ENCODE measurements around the gene CST9. TPM values are rescaled to one million over a fixed set of nuclear protein-coding genes. Genes with fewer than 3 reads are reported as not detected.

The CST9 gene
- total and polyA plus RNA-seq, 9 of the 15 experiments (the other 6 are each of a cell fraction or from before 2014, with no cell fraction given): not detected

DNA sequence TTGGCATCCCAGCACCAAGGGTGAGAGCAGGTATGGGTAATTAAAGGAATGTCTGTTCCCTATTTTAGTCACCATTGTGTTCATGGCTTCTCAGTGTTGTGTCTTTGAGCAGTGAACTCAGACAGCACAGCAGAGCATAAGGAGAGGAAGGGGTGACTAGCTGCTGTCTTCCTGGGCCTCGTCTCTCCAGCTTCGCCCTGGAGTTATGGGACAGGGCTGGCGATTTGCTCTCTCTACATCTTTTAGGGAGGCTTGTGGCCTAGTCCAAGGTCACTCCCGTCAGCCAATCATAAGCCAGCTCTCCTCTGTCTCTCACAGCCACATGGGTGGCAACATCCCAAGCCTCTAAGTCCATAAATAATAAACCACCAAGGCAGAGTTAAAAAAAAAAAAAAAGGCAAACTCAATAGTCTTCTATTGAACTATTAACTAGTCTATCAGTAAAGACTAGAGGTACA is 24.7 kb upstream of the CST9 start (continued):
- TF ChIP-seq POLR3G (IDR thresholded peaks at IDR 0.05; ENCODE audit: extremely low read depth, insufficient read length, insufficient replicate concordance) (no peak), ZNF174 (CRISPR knock-in tag; IDR thresholded peaks at IDR 0.05) (no peak), ATF6 (CRISPR knock-in tag; IDR thresholded peaks at IDR 0.05) (no peak), MEIS2 (IDR thresholded peaks at IDR 0.05; ENCODE audit: partially characterized antibody) (no peak), ZBTB17 (CRISPR knock-in tag; IDR thresholded peaks at IDR 0.05) (no peak), E2F4 (CRISPR knock-in tag; IDR thresholded peaks at IDR 0.05; ENCODE audit: low read depth) (no peak)

DNA sequence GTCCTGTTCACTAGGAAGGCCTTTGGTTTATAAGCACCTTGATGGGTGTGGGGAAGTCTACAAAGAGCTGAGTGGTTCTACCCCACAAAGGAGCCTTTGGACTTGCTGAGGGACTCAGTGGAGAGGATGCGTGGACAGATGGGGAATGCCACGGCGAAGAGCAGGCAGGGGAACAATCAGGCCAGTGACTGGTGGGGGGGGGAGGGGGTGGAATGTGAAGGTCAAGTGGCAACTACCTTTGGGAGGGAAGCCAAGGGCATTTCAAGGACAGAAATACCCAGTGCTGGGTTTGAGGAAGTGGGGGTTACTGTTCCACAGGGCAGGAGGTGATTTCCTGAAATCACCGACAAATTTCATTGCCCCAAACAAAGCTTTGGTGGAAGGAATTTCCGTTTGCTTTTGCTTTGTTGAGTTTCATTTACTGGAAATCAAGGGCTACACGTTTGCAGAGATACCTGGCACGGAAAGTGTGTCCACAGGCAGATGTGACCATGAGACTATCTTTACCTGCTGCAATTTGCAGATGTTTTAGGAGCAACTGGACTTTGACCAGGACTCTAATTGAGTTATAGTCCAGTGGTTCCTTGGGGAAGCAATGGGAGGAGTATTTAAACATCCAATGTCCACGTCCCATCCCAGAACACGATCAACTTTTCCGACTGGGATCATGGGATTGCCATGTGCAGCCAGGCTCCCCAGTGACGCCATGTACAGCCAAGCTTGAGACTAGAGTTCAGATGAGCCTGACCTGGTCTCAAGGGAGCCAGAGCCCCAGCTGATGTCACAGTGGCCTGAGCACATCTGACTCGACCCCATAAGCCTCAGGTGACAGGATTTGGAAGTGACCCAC is 24.1 kb upstream of the CST9 start:
- CTCF ChIA-PET (ENCODE audit: low intra/inter-chr PET ratio): no interaction called here
- FAIRE-seq (no peak), ATAC-seq (no peak), DNase-seq (ENCODE audit: extremely low read depth in 1 of 4, low spot score in 3 of 4) (no peak)
- Histone ChIP-seq H3K4me2 (ENCODE audit: insufficient read depth, low read length) (no peak overlapping the region), H3K9me3 (replicated peaks; ENCODE audit: control insufficient read depth, insufficient read depth, low read depth, low read length) (no peaks in the 10 kb centered on the region), H4K20me1 (replicated peaks; ENCODE audit: control insufficient read depth, insufficient read depth, low read length) (no peaks in the 10 kb centered on the region), H3K36me3 (ENCODE audit: control insufficient read depth, insufficient read depth, low read length) (peaks cover 14% of the 10 kb centered on the region; the same call in 1 of the 3 replicates), H3K27me3 (ENCODE audit: control insufficient read depth in 2 of 2, insufficient read depth in 2 of 2, low read length in 2 of 2) (no peaks in the 10 kb centered on the region), H3K79me2 (ENCODE audit: control insufficient read depth, insufficient read depth, low read length) (no peaks in the 10 kb centered on the region), H2AFZ (ENCODE audit: low read depth, low read length) (no peak overlapping the region), H3K4me1 (replicated peaks in 1 of 2; ENCODE audit: control insufficient read depth in 2 of 2, insufficient read depth in 2 of 2, low read length in 2 of 2) (peaks cover 2 to 17% of the 10 kb centered on the region in 2 experiments; a peak in 2 of 5 replicates), H3K9me1 (ENCODE audit: control insufficient read depth, insufficient read depth, low read length) (no peaks in the 10 kb centered on the region), H3K27ac (ENCODE audit: extremely low read depth, low read depth, low read length) (no peak overlapping the region), H3K9ac (ENCODE audit: insufficient read depth in 1 of 2, low read depth in 2 of 2, low read length in 2 of 2) (no peak overlapping the region), H3K4me3 (no peak overlapping the region)
- in situ Hi-C loops (cut with MboI): no loop called here
- TF ChIP-seq SRSF9 (IDR thresholded peaks at IDR 0.05; ENCODE audit: borderline replicate concordance, low read depth, low read length): no peak
- POLR2A ChIA-PET: no interaction called here
- no TSS peak for BruUV-seq (replicated peaks)
- intact Hi-C loops (cut with micrococcal nuclease): no loop called here
- WGBS (ENCODE audit: insufficient coverage, low coverage, missing lambda C conversion rate): 60% methylated on average over 9 of the region's 12 CpGs
